K562 (cell line): ENCODE data around the gene IFI30. TPM values are rescaled to one million over a fixed set of nuclear protein-coding genes. Genes with fewer than 3 reads are reported as not detected.

Experiments
- ADNP ChIP-seq: fragments of 200-800 bp; sonication (Bioruptor generic); IDR thresholded peaks from 2 replicates; pipeline ENCODE4 v1.6.1; 2016; ENCODE audit warnings: missing genetic modification characterization, missing compliant biosample characterization
- CBX1 ChIP-seq: sonication (generic); IDR thresholded peaks from 2 replicates; pipeline ENCODE4 v1.6.1; 2016; ENCODE audit warnings: antibody characterized with exemption, low read depth, mild to moderate bottlenecking
- FOXJ2 ChIP-seq: fragments of 200-800 bp; sonication (Bioruptor generic); IDR thresholded peaks from 2 replicates; pipeline ENCODE4 v1.6.1; 2016; ENCODE audit warnings: missing genetic modification characterization, missing compliant biosample characterization
- HNRNPUL1 ChIP-seq: fragments of 200-400 bp; formaldehyde crosslinking; IDR thresholded peaks from 2 replicates; pipeline ENCODE4 v1.6.1; 2017; ENCODE audit warnings: low read length
- POLR2AphosphoS2 ChIP-seq: IDR thresholded peaks from 2 replicates; pipeline ENCODE4 v1.6.1; 2012; ENCODE audit warnings: low read length, improper control_type of control experiment
- RBM25 ChIP-seq: fragments of 200-400 bp; formaldehyde crosslinking; IDR thresholded peaks from 2 replicates; pipeline ENCODE4 v1.6.1; 2018; ENCODE audit warnings: low read length, low read depth, moderate library complexity; ENCODE audit not compliant: severe bottlenecking
- RCOR1 ChIP-seq, 2 experiments: IDR thresholded peaks; 2 replicates each; pipeline ENCODE4 v1.6.1; 2012; ENCODE audit warnings: low read depth in 2 of 2, low read length in 2 of 2, borderline replicate concordance in 1 of 2, improper control_type of control experiment in 1 of 2
- SMARCB1 ChIP-seq: IDR thresholded peaks from 2 replicates; pipeline ENCODE4 v1.6.1; 2011; ENCODE audit warnings: improper control_type of control experiment, low read depth; ENCODE audit not compliant: insufficient read length
- TCF3 ChIP-seq: sonication (generic); formaldehyde crosslinking; IDR thresholded peaks from 2 replicates; pipeline ENCODE4 v1.4.0; 2020; ENCODE audit warnings: mild to moderate bottlenecking, missing genetic modification reagents
- ZNF133 ChIP-seq: fragments of 250-450 bp; sonication (Bioruptor Pico); IDR thresholded peaks from 2 replicates; pipeline ENCODE4 v1.4.0; 2020; ENCODE audit warnings: mild to moderate bottlenecking
- ZNF165 ChIP-seq: fragments of 250-450 bp; sonication (Bioruptor Pico); IDR thresholded peaks from 2 replicates; pipeline ENCODE4 v1.4.0; 2020; ENCODE audit warnings: borderline replicate concordance
- ZNF212 ChIP-seq: fragments of 450-650 bp; formaldehyde crosslinking; IDR thresholded peaks from 2 replicates; pipeline ENCODE4 v1.4.0; 2020; ENCODE audit warnings: mild to moderate bottlenecking
- ZNF445 ChIP-seq: fragments of 250-450 bp; sonication (Bioruptor Pico); IDR thresholded peaks from 2 replicates; pipeline ENCODE4 v1.4.0; 2020; ENCODE audit warnings: low read depth, mild to moderate bottlenecking, moderate library complexity
- polyA plus RNA-seq, 8 experiments: library from polyadenylated mRNA; depleted of rRNA in 4 of 8; stranded (reverse) in 5 of 8; unstranded in 3 of 8; fragments of >200 nt; fragmentation: Nextera tagmentation in 2 of 8; fragmentation: Illumina TruSeq in 1 of 8; extraction: Ambion mirVana in 2 of 8; extraction: Trizol in 1 of 8; gene quantifications; 2 replicates each; pipeline versions ENCODE4 v1.2.1 to v1.2.3, GENCODE V29; 2011 to 2014; ENCODE audit warnings: inconsistent platforms in 1 of 8, missing spikeins in 1 of 8
- total RNA-seq, 7 experiments: library from RNA; depleted of rRNA in 6 of 7; stranded (reverse); fragments of >200 nt in 6 of 7; fragmentation: Illumina TruSeq in 2 of 7; extraction: Trizol in 2 of 7; gene quantifications; 2 replicates each; pipeline versions ENCODE4 v1.2.1 to v1.2.3, GENCODE V29; 2011 to 2021; ENCODE audit warnings: low replicate concordance in 1 of 7
- TF ChIP-seq, protein P1 (sequence below): IDR thresholded peaks from 2 replicates; pipeline ENCODE4 v1.6.1; 2014; ENCODE audit warnings: antibody characterized with exemption
- TF ChIP-seq, protein P2 (sequence below): fragments of 250-450 bp; sonication (Bioruptor Pico); IDR thresholded peaks from 2 replicates; pipeline ENCODE4 v1.4.0; 2020; ENCODE audit warnings: mild to moderate bottlenecking, moderate library complexity
- TF ChIP-seq, protein P3 (sequence below): sonication (generic); formaldehyde crosslinking; IDR thresholded peaks from 2 replicates; pipeline ENCODE4 v1.8.1; 2023; ENCODE audit warnings: mild to moderate bottlenecking, missing genetic modification reagents
- TF ChIP-seq, protein P4 (sequence below): fragments of 250-450 bp; sonication (Bioruptor Pico); IDR thresholded peaks from 2 replicates; pipeline ENCODE4 v1.4.0; 2020; ENCODE audit warnings: mild to moderate bottlenecking, moderate library complexity, borderline replicate concordance
- TF ChIP-seq, protein P5 (sequence below): fragments of 250-450 bp; sonication (Bioruptor Pico); IDR thresholded peaks from 2 replicates; pipeline ENCODE4 v1.4.0; 2020; ENCODE audit warnings: borderline replicate concordance

IFI30 gene
- total and polyA plus RNA-seq, 9 of the 15 experiments (the other 6 are each of a cell fraction or from before 2014, with no cell fraction given), result 63.7 to 430 (median 109) TPM

DNA sequence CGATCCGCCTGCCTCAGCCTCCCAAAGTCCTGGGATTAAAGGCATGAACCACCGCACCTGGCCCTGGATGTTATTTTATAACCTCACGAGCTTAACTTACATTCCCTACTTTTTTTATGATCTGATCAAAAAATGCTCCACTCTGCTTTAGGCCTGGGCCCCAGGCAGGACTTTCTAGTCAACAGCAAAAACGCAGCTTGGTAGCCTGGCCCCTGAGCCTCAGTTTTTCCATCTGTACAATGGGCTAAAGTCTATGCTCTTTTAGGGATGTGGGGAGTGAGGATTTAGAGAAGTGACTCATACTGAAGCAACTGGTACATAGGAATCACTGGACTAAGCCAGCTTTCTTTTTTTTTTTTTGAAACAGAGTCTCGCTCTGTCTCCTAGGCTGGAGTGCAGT lies 32.6 kb upstream of the IFI30 start (continued):
- TF ChIP-seq, protein P1, sequence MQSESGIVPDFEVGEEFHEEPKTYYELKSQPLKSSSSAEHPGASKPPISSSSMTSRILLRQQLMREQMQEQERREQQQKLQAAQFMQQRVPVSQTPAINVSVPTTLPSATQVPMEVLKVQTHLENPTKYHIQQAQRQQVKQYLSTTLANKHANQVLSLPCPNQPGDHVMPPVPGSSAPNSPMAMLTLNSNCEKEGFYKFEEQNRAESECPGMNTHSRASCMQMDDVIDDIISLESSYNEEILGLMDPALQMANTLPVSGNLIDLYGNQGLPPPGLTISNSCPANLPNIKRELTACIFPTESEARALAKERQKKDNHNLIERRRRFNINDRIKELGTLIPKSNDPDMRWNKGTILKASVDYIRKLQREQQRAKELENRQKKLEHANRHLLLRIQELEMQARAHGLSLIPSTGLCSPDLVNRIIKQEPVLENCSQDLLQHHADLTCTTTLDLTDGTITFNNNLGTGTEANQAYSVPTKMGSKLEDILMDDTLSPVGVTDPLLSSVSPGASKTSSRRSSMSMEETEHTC, result no peak
- TF ChIP-seq, protein P2, sequence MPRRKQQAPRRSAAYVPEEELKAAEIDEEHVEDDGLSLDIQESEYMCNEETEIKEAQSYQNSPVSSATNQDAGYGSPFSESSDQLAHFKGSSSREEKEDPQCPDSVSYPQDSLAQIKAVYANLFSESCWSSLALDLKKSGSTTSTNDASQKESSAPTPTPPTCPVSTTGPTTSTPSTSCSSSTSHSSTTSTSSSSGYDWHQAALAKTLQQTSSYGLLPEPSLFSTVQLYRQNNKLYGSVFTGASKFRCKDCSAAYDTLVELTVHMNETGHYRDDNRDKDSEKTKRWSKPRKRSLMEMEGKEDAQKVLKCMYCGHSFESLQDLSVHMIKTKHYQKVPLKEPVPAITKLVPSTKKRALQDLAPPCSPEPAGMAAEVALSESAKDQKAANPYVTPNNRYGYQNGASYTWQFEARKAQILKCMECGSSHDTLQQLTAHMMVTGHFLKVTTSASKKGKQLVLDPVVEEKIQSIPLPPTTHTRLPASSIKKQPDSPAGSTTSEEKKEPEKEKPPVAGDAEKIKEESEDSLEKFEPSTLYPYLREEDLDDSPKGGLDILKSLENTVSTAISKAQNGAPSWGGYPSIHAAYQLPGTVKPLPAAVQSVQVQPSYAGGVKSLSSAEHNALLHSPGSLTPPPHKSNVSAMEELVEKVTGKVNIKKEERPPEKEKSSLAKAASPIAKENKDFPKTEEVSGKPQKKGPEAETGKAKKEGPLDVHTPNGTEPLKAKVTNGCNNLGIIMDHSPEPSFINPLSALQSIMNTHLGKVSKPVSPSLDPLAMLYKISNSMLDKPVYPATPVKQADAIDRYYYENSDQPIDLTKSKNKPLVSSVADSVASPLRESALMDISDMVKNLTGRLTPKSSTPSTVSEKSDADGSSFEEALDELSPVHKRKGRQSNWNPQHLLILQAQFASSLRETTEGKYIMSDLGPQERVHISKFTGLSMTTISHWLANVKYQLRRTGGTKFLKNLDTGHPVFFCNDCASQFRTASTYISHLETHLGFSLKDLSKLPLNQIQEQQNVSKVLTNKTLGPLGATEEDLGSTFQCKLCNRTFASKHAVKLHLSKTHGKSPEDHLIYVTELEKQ (CRISPR knock-in tag), result no peak
- TF ChIP-seq ZNF212, result no peak
- no peak for TF ChIP-seq HNRNPUL1
- TF ChIP-seq, protein P3, sequence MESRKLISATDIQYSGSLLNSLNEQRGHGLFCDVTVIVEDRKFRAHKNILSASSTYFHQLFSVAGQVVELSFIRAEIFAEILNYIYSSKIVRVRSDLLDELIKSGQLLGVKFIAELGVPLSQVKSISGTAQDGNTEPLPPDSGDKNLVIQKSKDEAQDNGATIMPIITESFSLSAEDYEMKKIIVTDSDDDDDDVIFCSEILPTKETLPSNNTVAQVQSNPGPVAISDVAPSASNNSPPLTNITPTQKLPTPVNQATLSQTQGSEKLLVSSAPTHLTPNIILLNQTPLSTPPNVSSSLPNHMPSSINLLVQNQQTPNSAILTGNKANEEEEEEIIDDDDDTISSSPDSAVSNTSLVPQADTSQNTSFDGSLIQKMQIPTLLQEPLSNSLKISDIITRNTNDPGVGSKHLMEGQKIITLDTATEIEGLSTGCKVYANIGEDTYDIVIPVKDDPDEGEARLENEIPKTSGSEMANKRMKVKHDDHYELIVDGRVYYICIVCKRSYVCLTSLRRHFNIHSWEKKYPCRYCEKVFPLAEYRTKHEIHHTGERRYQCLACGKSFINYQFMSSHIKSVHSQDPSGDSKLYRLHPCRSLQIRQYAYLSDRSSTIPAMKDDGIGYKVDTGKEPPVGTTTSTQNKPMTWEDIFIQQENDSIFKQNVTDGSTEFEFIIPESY (CRISPR knock-in tag), result no peak
- TF ChIP-seq SMARCB1, result no peak
- no peak for TF ChIP-seq FOXJ2 (tag)
- peak; percentile 86 for TF ChIP-seq RBM25
- TF ChIP-seq RCOR1 (IDR thresholded peaks at IDR 0.05; ENCODE audit: borderline replicate concordance in 1 of 2, low read depth in 2 of 2, low read length in 2 of 2), result peak; percentile 19 to 28; a peak in 1 of 4 replicates
- no peak for TF ChIP-seq ZNF445 (CRISPR knock-in tag)
- TF ChIP-seq ADNP (tag), result peak; percentile 75
- no peak for TF ChIP-seq POLR2AphosphoS2
- no peak for TF ChIP-seq ZNF133 (CRISPR knock-in tag)
- TF ChIP-seq, protein P4, sequence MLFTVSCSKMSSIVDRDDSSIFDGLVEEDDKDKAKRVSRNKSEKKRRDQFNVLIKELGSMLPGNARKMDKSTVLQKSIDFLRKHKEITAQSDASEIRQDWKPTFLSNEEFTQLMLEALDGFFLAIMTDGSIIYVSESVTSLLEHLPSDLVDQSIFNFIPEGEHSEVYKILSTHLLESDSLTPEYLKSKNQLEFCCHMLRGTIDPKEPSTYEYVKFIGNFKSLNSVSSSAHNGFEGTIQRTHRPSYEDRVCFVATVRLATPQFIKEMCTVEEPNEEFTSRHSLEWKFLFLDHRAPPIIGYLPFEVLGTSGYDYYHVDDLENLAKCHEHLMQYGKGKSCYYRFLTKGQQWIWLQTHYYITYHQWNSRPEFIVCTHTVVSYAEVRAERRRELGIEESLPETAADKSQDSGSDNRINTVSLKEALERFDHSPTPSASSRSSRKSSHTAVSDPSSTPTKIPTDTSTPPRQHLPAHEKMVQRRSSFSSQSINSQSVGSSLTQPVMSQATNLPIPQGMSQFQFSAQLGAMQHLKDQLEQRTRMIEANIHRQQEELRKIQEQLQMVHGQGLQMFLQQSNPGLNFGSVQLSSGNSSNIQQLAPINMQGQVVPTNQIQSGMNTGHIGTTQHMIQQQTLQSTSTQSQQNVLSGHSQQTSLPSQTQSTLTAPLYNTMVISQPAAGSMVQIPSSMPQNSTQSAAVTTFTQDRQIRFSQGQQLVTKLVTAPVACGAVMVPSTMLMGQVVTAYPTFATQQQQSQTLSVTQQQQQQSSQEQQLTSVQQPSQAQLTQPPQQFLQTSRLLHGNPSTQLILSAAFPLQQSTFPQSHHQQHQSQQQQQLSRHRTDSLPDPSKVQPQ (CRISPR knock-in tag), result no peak
- TF ChIP-seq TCF3, result no peak
- TF ChIP-seq CBX1, result 0 out of 2 replicates have a peak, but pooled peaks have one; percentile 37
- TF ChIP-seq, protein P5, sequence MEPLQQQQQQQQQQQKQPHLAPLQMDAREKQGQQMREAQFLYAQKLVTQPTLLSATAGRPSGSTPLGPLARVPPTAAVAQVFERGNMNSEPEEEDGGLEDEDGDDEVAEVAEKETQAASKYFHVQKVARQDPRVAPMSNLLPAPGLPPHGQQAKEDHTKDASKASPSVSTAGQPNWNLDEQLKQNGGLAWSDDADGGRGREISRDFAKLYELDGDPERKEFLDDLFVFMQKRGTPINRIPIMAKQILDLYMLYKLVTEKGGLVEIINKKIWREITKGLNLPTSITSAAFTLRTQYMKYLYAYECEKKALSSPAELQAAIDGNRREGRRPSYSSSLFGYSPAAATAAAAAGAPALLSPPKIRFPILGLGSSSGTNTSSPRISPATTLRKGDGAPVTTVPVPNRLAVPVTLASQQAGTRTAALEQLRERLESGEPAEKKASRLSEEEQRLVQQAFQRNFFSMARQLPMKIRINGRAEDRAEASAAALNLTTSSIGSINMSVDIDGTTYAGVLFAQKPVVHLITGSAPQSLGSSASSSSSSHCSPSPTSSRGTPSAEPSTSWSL (CRISPR knock-in tag), result no peak
- no peak for TF ChIP-seq ZNF165 (CRISPR knock-in tag)
